ENCODE results near the gene SYNC. TPM values are rescaled to one million over a fixed set of nuclear protein-coding genes. Genes with fewer than 3 reads are reported as not detected.
"Not testable (repeated sequence)": the region's sequence is repeated elsewhere in the genome, so short reads cannot be mapped to it uniquely, and the experiment has no call there.

The SYNC gene
- total RNA-seq, 6 experiments from 2014 or later, result 0.29 to 2.1 (median 0.44) TPM

DNA sequence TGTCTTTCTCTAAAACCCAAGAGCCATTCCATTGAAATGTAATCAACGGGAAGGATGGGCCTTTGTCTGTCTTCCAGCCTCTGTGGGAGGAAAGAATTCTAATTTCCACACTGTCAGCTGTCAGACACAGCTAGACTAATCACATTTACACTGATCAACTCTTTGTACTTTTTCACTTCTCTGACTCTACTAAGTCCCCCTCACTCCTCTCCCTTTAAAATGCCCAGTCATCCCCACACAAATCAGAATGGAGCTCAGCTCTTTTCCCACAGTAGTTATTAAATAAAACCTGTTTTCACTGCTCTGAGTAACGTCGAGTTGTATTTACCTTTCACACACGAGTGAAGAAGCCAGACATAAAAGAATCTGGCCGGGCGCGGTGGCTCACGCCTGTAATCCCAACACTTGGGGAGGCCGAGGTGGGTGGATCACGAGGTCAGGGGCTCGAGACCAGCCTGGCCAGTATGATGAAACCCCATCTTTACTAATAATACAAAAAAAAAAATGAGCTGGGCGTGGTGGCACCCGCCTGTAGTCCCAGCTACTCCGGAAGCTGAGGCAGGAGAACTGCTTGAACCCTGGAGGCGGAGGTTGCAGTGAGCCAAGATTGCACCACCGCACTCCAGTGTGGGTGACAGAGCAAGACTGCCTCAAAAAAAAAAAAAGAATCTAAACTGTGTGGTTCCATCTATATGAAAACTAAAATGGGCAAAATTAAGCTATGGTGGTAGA, 65.5 kb downstream of the SYNC start:
- Histone ChIP-seq H3K36me3 (peaks cover 0 to 17% (median 2%) of the 10 kb centered on the region in 4 donors), H3K4me3 (no peak overlapping the region), H3K4me1 (no peaks in the 10 kb centered on the region), H3K27ac (no peak overlapping the region), H3K27me3 (no peaks in the 10 kb centered on the region), H3K9me3 (no peaks in the 10 kb centered on the region)
- TF ChIP-seq, protein P1, sequence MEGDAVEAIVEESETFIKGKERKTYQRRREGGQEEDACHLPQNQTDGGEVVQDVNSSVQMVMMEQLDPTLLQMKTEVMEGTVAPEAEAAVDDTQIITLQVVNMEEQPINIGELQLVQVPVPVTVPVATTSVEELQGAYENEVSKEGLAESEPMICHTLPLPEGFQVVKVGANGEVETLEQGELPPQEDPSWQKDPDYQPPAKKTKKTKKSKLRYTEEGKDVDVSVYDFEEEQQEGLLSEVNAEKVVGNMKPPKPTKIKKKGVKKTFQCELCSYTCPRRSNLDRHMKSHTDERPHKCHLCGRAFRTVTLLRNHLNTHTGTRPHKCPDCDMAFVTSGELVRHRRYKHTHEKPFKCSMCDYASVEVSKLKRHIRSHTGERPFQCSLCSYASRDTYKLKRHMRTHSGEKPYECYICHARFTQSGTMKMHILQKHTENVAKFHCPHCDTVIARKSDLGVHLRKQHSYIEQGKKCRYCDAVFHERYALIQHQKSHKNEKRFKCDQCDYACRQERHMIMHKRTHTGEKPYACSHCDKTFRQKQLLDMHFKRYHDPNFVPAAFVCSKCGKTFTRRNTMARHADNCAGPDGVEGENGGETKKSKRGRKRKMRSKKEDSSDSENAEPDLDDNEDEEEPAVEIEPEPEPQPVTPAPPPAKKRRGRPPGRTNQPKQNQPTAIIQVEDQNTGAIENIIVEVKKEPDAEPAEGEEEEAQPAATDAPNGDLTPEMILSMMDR (IDR thresholded peaks at IDR 0.05), result no peak
- TF ChIP-seq POLR2A (IDR thresholded peaks at IDR 0.05), result no peak
- intact Hi-C loops (cut with DNase I), result no loop called here
- ATAC-seq (no peak), DNase-seq (no peak)
- 81% methylated on average over 15 of the region's 16 CpGs for WGBS (ENCODE audit: insufficient coverage, low coverage, low lambda C conversion rate, missing lambda C conversion rate)

DNA sequence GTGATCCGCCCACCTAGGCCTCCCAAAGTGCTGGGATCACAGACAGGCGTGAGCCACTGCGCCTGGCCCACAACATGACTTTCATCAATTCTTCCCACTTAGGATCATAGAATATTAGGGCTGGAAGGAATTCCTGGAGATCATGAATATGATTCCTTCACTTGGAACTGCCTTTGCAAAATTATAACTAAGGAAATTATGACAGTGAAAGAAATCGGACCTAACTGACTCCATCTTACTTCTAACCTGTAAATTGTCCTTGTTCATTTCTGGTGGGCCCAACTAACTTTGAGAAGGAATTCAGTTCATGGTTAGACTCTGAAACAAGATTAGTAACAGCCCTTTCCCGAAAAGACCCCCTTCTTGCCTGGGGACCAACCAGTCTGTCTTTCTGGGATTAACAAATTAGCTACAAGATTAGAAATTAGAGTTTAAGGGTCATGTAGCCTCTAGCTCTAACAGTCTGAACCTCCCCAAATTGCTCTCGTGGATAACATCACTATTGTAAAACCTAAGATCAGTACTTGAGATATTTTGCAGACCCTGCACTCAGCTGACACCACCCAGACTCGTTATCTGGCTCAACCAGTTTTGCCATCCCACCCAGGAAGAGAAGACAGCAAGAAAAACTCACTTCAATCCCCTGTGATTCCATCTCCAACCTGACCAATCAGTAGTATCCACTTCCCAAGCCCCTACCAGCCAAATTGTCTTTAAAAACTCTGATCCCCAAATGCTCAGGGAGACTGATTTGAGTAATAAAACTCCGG, 66.9 kb downstream of the SYNC start:
- H3K27me3 ChIP-seq, result no peaks in the 10 kb centered on the region
- H3K4me3 ChIP-seq, result no peak overlapping the region
- intact Hi-C loops (cut with DNase I), result no loop called here
- TF ChIP-seq POLR2A (IDR thresholded peaks at IDR 0.05), result no peak
- TF ChIP-seq, protein P1 (IDR thresholded peaks at IDR 0.05), result no peak
- H3K4me1 ChIP-seq, result no peaks in the 10 kb centered on the region
- DNase-seq (no peak), ATAC-seq (no peak)
- 98% methylated on average over 7 of the region's 8 CpGs for WGBS (ENCODE audit: insufficient coverage, low coverage, low lambda C conversion rate, missing lambda C conversion rate)
- no peak overlapping the region for H3K27ac ChIP-seq
- peaks cover 0 to 18% (median 2%) of the 10 kb centered on the region in 4 donors for H3K36me3 ChIP-seq
- no peaks in the 10 kb centered on the region for H3K9me3 ChIP-seq

DNA sequence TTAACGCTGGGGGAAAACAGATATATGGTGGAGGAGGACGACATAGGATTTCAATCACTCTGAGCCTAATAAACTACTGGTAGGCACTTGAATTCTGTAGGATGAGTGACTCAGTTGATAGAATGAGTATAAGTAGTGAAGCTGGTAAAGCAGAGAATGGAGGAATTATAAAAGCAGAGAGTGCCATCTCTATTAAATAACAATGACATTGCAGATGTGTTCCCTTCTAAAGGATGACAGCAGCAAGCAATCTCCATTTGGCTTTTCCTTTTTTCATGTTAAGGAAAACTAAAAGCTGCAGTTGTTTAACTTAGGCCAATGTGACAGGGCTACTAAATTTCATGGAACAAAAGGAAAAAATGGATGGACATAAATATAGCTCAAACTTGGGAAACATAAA, 69.7 kb downstream of the SYNC start:
- no peak for ATAC-seq
- WGBS (ENCODE audit: insufficient coverage, low coverage, low lambda C conversion rate, missing lambda C conversion rate), result 82% methylated on average over 2 of the region's 2 CpGs
- peaks cover 0 to 25% (median 2%) of the 10 kb centered on the region in 4 donors for H3K36me3 ChIP-seq

DNA sequence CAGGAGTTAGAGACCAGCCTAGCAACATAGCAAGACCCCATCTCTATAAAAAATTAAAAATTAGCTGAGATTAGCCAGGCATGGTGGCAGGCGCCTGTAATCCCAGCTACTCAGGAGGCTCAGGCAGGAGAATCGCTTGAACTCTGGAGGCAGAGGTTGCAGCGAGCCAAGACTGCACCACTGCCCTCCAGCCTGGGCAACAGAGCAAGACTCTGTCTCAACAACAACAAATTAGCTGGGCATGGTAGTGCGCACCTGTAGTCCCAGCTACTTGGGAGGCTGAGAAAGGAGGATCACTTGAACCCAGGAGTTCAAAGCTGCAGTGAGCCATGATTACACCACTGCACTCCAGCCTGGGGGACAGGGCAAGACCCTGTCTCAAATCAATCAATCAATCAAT, 72.4 kb downstream of the SYNC start:
- H3K4me1 ChIP-seq; intact Hi-C loops (cut with DNase I); H3K27ac ChIP-seq; H3K27me3 ChIP-seq; DNase-seq; H3K4me3 ChIP-seq; H3K9me3 ChIP-seq; ATAC-seq: not testable (repeated sequence)
- H3K36me3 ChIP-seq, result peaks cover 0 to 41% (median 2%) of the 10 kb centered on the region in 4 donors
- WGBS (ENCODE audit: insufficient coverage, low coverage, low lambda C conversion rate, missing lambda C conversion rate), result 100% methylated on average over 1 of the region's 4 CpGs

More for the DNA sequence above, 69.7 kb downstream of the SYNC start:
- Histone ChIP-seq H3K27me3 (no peaks in the 10 kb centered on the region), H3K4me1 (no peaks in the 10 kb centered on the region), H3K9me3 (no peaks in the 10 kb centered on the region), H3K27ac (no peak overlapping the region), H3K4me3 (no peak overlapping the region)
- intact Hi-C loops (cut with DNase I), result no loop called here
- TF ChIP-seq POLR2A (IDR thresholded peaks at IDR 0.05), result no peak
- TF ChIP-seq, protein P1 (IDR thresholded peaks at IDR 0.05), result no peak
- no peak for DNase-seq

Small RNAs within 50 kb of the gene (small RNA-seq; reads per million reads assigned to genes)
- gene RF00019, result 0 reads per million in 2 experiments

Other genes starting within 250 kb of the SYNC start
- gene ZBTB8B, start 237.7 kb downstream of the SYNC start, total RNA-seq, result not detected
- 1 to 10 TPM; 1.6 to 3.4 (median 2.3) TPM for gene ZBTB8A, start 163.3 kb downstream of the SYNC start, total RNA-seq
- 10 to 100 TPM; 14.1 to 27.6 (median 19.6) TPM for gene ZBTB8OS, start 52.2 kb downstream of the SYNC start, total RNA-seq
- 10 to 100 TPM; 50.1 to 66.1 (median 58.8) TPM for gene RBBP4, start 51.6 kb downstream of the SYNC start, total RNA-seq
- gene YARS1, start 114.6 kb upstream of the SYNC start, total RNA-seq, result 10 to 100 TPM; 37.4 to 84.3 (median 53.5) TPM
- gene S100PBP, start 114.9 kb upstream of the SYNC start, total RNA-seq, result 10 to 100 TPM in 4 of 6 experiments, 1 to 10 TPM in 2; 7.6 to 14.6 (median 10.5) TPM
- gene FNDC5, start 168.1 kb upstream of the SYNC start, total RNA-seq, result 1 to 10 TPM; 1.0 to 8.3 (median 2.4) TPM
- gene HPCA, start 183.7 kb upstream of the SYNC start, total RNA-seq, result not detected
- 10 to 100 TPM in 3 of 6 experiments, 1 to 10 TPM in 3; 3.9 to 14.4 (median 9.0) TPM for gene TMEM54, start 198.6 kb upstream of the SYNC start, total RNA-seq

Data from right lobe of liver (tissue), 6 donors.